ENCODE results near the gene SLAIN2. TPM values are rescaled to one million over a fixed set of nuclear protein-coding genes. Genes with fewer than 3 reads are reported as not detected.

Gene SLAIN2
- polyA plus RNA-seq, 4 donors = 59.1 to 72.5 (median 65.4) TPM

DNA sequence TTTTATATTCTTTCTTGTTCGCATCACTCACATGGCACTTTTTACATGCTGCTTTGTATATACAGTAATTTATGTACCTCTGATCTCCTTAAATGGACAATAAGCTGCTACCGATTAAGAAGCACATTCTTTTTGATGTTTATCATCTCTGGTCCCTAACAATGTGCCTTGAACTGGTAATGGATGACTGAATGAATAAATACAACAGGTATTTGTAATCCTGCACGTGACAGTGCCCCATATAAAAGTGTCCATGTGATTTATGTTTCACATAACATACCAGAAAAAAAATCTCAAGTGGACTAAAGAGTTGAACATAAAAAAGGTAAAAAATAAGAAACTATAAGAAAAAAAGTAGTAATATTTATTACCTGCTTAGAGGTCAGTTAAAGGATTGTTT lies 7.7 kb upstream of the SLAIN2 start:
- no peak for DNase-seq (ENCODE audit: low read depth in 4 of 4, low spot score in 3 of 4)

DNA sequence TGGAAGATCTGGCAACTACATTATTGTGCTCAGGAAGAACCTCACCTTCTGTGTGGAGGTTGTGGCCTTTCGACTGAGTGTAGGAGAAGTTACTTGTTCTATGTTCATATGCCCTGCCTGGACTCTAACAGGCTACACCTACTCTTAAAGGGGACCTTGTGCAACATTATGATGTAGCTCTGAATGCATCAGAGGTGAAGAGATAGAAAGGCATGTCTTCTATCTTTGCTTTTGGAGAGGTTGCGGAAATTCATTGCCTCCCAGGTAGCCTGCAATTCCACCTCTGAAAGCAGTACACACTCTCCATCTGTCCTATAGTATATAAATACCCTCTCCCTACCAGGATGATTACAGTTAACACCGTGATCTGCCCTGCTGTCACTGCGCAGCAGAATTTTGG lies 7.1 kb upstream of the SLAIN2 start:
- DNase-seq (ENCODE audit: low read depth in 4 of 4, low spot score in 3 of 4) = no peak

GRCh38 chr4:48334900-48335384 lies 6.4 kb upstream of the SLAIN2 start:
- no peak for DNase-seq (ENCODE audit: low read depth in 4 of 4, low spot score in 3 of 4)

DNA sequence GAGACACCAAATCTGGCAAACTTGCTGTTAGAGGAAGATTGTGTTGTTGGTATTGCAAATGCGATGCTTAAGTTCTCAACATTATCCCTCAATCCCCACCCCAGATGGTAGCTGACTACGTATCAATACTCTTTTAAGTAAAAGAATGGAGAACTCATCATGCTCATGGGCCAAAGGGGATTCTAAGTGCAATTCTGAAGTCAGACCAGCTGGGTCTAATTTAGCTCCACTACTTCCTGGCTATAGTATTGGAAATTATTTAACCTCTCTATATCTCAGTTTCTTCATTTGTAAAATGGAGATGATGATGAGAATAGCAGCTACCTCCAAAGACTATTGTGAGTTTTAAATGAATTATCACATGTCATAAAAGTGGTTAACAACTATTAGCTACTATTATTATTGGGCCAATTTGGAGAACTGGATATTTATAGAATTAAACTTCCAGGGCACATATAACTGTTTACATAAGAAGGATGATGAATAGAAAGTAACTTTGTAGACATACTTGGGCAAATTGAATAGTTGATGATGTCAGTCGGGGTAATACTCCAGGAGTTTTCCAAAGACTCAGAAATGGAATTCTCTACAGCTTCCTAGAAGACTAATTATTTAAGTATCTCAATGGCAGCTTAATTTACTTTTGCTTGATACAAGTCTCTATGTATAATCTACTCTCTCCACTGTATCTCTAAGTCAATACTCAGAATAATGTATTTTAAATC lies 5.0 kb upstream of the SLAIN2 start:
- no peak for DNase-seq (ENCODE audit: low read depth in 4 of 4, low spot score in 3 of 4)

GRCh38 chr4:48337731-48338130 lies 3.6 kb upstream of the SLAIN2 start:
- no peak for DNase-seq (ENCODE audit: low read depth in 4 of 4, low spot score in 3 of 4)

- no peak for DNase-seq (ENCODE audit: low read depth in 4 of 4, low spot score in 3 of 4)
These were observed 1.7 kb upstream of the SLAIN2 start for GRCh38 chr4:48339642-48340041.

DNA sequence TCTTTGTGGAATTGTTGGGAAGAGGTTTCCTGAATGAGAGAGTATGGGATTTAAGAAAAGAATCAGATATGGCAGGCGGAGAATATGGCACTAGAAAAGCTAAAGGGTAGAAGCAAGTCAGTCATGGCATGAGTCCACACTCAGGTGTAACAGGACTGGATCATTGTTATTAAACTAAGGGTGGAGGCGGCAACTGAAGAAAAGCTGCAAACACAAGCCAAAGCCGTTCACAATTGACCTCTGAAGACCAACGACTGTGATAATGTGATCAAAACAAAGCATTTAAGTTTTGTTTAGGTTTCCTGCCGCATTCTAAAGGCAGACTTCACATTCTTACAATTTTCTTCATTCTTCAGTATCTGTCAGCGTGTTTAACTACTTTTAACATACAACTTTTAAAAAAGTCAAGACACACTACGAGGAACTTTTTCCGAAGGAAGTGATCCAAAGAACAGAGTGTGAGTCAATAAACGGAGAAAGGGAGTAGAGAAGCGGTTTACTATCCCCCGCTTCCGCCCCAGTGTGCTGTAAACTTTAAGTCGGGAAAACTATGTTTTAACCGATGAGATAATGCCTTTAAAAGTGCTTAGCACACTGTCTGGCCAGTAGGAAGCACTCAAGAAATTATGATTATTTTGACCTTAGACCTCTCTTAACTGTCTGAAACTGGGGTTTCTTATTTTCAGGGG lies 909 bp upstream of the SLAIN2 start:
- DNase-seq (ENCODE audit: low read depth in 4 of 4, low spot score in 3 of 4) = peak in 2 of 4 donors; percentile 29 to 66

DNA sequence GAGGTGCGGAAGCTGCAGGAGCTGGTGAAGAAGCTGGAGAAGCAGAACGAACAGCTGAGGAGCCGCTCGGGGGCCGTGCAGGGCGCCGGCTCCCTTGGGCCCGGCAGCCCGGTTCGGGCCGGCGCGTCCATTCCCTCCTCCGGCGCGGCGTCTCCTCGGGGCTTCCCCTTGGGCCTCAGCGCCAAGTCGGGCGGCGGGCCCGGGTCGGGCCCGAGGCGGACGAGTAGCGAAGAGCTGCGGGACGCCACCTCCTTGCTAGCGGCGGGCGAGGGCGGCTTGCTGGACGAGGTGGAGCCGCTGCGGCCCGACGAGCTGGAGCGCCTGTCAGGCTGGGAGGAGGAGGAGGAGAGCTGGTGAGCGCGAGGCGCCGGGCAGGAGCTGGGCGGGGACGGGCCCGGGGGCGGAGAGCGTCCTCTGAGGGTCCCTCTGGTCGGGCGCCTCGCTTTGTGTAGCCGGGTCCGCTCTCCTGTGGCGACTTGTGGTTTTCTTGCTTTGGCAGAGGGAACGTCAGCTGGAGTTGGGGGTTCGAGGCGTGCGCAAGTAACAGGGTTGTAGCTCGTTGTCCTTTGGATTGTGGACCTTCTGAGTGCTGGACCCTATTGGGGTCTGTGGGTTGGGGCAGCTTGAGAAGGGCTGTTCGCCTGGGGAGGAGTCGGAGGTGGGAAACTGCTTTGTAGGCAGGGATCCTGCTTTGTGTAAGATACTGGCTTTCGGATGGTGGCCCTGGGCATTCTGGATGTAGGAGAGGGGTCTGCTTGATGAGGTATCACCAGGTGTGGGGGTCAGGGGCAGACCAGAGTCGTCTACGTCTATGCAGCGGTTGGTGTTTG lies 662 bp downstream of the SLAIN2 start:
- peak; percentile 33 to 57 (median 46) for DNase-seq (ENCODE audit: low read depth in 4 of 4, low spot score in 3 of 4)

DNA sequence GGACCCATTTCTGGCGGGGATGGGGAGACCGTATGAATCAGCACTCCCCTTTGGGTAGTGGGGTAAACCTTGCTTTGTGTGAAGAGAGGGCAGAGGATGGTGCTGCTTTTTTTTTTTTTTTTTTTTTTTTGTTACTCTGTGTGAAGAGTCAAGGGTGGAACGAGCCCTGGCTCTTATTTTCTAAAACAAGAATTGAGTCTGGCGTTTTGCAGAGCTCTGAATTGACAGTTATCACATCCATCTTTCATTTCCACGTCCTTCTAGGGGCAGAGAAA lies 1.2 kb downstream of the SLAIN2 start:
- no peak for DNase-seq (ENCODE audit: low read depth in 4 of 4, low spot score in 3 of 4)

- no peak for DNase-seq (ENCODE audit: low read depth in 4 of 4, low spot score in 3 of 4)
These were observed 1.7 kb downstream of the SLAIN2 start for GRCh38 chr4:48343035-48343434.

GRCh38 chr4:48343551-48343950 lies 2.2 kb downstream of the SLAIN2 start:
- DNase-seq (ENCODE audit: low read depth in 4 of 4, low spot score in 3 of 4) = no peak

GRCh38 chr4:48345542-48345941 lies 4.2 kb downstream of the SLAIN2 start:
- DNase-seq (ENCODE audit: low read depth in 4 of 4, low spot score in 3 of 4) = no peak

DNA sequence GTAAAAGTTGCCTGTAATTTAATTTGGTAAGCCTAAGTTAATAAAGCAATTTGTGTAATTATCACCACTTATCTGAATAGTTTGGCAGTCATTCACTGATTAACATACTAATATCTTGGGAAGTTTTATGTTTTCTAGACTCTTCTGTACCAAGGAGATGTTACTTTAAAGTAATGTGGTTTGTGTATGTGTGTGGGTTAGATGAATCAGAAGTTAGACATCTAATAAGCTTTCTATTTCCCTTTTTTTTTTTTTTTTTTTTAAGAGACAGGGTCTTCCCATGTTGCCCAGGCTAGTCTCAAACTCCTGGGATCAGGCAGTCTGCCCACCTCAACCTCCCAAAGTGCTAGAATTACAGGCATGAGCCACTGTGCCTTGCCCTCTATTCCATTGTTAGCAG lies 5.3 kb downstream of the SLAIN2 start:
- no peak for DNase-seq (ENCODE audit: low read depth in 4 of 4, low spot score in 3 of 4)

GRCh38 chr4:48347282-48347921 lies 6.1 kb downstream of the SLAIN2 start:
- DNase-seq (ENCODE audit: low read depth in 4 of 4, low spot score in 3 of 4) = no peak

GRCh38 chr4:48350871-48351270 lies 9.5 kb downstream of the SLAIN2 start:
- no peak for DNase-seq (ENCODE audit: low read depth in 4 of 4, low spot score in 3 of 4)

DNA sequence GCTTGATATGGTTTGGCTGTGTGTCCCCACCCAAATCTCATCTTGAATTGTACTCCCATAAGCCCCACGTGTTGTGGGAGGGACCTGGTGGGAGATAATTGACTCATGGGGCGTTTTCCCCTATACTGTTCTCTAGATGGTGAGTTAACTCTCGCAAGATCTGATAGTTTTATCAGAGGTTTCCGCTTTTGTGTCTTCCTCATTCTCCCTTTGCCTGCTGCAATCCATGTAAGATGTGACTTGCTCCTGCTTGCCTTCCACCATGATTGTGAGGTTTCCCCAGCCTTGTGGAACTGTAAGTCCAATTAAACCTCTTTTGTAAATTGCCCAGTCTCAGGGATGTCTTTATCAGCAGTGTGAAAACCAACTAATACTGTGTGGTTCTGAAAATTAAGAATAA lies 11.5 kb downstream of the SLAIN2 start:
- DNase-seq (ENCODE audit: low read depth in 4 of 4, low spot score in 3 of 4) = no peak

- DNase-seq (ENCODE audit: low read depth in 4 of 4, low spot score in 3 of 4) = no peak
These were observed 15.0 kb downstream of the SLAIN2 start for GRCh38 chr4:48356355-48356754.

DNA sequence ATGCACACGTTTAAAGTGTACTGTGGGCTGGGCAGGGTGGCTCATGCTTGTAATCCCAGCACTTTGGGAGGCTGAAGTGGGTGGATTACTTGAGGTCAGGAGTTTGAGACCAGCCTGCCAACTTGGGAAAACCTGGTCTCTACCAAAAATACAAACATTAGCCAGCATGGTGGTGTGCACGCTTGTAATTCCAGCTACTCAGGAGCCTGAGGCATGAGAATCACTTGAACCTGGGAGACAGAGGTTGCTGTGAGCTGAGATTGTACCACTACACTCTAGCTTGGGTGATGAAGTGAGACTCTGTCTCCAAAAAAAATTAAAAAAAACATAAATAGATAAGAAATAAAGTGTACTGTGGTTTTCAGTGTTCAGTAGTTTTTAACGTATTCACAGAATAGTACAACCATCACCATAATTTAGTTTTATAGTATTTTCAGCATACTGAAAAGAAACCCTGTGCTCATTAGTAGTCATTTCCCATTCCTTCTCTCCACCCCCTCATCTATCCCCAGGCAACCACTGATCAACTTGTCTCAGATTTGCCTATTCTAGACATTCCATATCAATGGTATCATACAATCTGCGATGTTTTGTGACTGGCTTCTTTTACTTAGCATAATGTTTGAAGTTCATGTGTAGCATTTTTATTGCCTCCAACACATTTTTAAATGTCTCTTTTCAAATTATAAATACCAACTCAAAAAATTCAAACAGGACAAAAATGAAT lies 19.1 kb downstream of the SLAIN2 start:
- DNase-seq (ENCODE audit: low read depth in 4 of 4, low spot score in 3 of 4) = no peak

- DNase-seq (ENCODE audit: low read depth in 4 of 4, low spot score in 3 of 4) = no peak
These were observed 19.7 kb downstream of the SLAIN2 start for GRCh38 chr4:48361012-48361400.

DNA sequence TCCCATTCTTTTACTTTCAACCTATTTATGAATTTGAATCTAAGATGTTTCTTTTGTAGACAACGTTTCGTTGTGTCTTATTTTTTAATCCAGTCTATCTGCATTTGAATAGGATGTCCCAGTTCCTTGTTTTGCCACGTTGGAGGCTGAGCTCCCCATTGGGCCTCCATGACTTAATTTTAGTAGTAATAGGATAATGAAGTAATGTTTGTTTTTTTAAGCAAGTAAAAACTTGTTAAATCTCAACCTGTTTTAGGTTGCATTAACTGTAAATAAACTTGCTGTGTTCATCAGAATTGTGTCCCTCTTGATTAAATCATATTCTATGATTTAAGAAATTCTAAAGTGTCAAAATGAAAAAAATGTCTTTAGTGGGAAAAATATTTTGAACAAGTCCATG lies 25.3 kb downstream of the SLAIN2 start:
- no peak for DNase-seq (ENCODE audit: low read depth in 4 of 4, low spot score in 3 of 4)
